Common myeloid progenitor, CD34-positive (primary cell): ENCODE results near the gene NAGK.
A peak's percentile ranks its signal among the peaks of the same experiment; 100 is the strongest.
"Not testable (repeated sequence)": the region's sequence is repeated elsewhere in the genome, so short reads cannot be mapped to it uniquely, and the experiment has no call there.

ENCODE experiments used
- CTCF ChIA-PET: fragments of 350-600 bp; sonication (Branson Sonifier 250); formaldehyde crosslinking; loops from one replicate; lab custom pipeline; 2021; ENCODE audit warnings: antibody characterized with exemption; lab: Charles Lee
- POLR2A ChIA-PET: fragments of 350-600 bp; sonication (Branson Sonifier 250); formaldehyde crosslinking; loops from one replicate; lab custom pipeline; 2021; ENCODE audit warnings: antibody characterized with exemption; lab: Charles Lee
- DNase-seq, 3 donors: peaks; one replicate each; pipeline versions ENCODE4 v3.0.0 to v3.0.0-alpha.2; 2013
- H3K27ac ChIP-seq, 2 experiments: 1 replicate in 1 of 2; 2 replicates in 1 of 2; pipeline ENCODE4 v1.7.0; 2013; ENCODE audit warnings: inconsistent platforms in 2 of 2, low read length in 2 of 2, mild to moderate bottlenecking in 2 of 2, low read depth in 1 of 2, moderate library complexity in 1 of 2; ENCODE audit not compliant: severe bottlenecking in 2 of 2, insufficient read depth in 1 of 2, poor library complexity in 1 of 2
- H3K27me3 ChIP-seq, 5 experiments: replicated peaks in 2 of 5; 1 replicate in 3 of 5; 2 replicates in 2 of 5; pipeline versions ENCODE4 v1.6.1 to v1.7.0; 2013; ENCODE audit warnings: low read length in 4 of 5, mild to moderate bottlenecking in 2 of 5, moderate library complexity in 2 of 5, inconsistent platforms in 1 of 5; ENCODE audit not compliant: insufficient read depth in 5 of 5, control insufficient read depth in 4 of 5
- H3K36me3 ChIP-seq, 4 experiments: 1 replicate in 2 of 4; 2 replicates in 2 of 4; pipeline versions ENCODE4 v1.6.1 to v1.7.0; 2013; ENCODE audit warnings: low read length in 3 of 4, control low read depth in 1 of 4, mild to moderate bottlenecking in 1 of 4; ENCODE audit not compliant: control insufficient read depth in 4 of 4, insufficient read depth in 4 of 4
- H3K4me1 ChIP-seq, 4 experiments: 1 replicate in 3 of 4; 2 replicates in 1 of 4; pipeline versions ENCODE4 v1.6.1 to v1.7.1; 2013; ENCODE audit warnings: low read length in 3 of 4, mild to moderate bottlenecking in 3 of 4, control low read depth in 1 of 4, inconsistent platforms in 1 of 4, moderate library complexity in 1 of 4; ENCODE audit not compliant: control insufficient read depth in 4 of 4, insufficient read depth in 4 of 4; ENCODE audit errors: control extremely low read depth in 1 of 4
- H3K4me3 ChIP-seq, 7 experiments: 1 replicate in 4 of 7; 2 replicates in 3 of 7; pipeline versions ENCODE4 v1.5.1 to v1.7.0; 2013; ENCODE audit warnings: mild to moderate bottlenecking in 7 of 7, low read length in 6 of 7, moderate library complexity in 6 of 7, inconsistent platforms in 2 of 7, low read depth in 2 of 7, control low read depth in 1 of 7; ENCODE audit not compliant: insufficient read depth in 4 of 7, control insufficient read depth in 1 of 7; ENCODE audit errors: extremely low read depth in 1 of 7
- H3K9me3 ChIP-seq, 5 experiments: 1 replicate in 4 of 5; 2 replicates in 1 of 5; pipeline versions ENCODE4 v1.6.1 to v1.7.1; 2013; ENCODE audit warnings: low read length in 4 of 5, mild to moderate bottlenecking in 2 of 5, inconsistent platforms in 1 of 5, low read depth in 1 of 5, moderate library complexity in 1 of 5; ENCODE audit not compliant: control insufficient read depth in 4 of 5, insufficient read depth in 2 of 5; ENCODE audit errors: control extremely low read depth in 1 of 5
- WGBS: methylation state at CpG from one replicate; pipeline ENCODE4 v1.1.5; 2013; ENCODE audit not compliant: insufficient coverage; 5-methylcytosine and 5-hydroxymethylcytosine counted together

NAGK gene

DNA sequence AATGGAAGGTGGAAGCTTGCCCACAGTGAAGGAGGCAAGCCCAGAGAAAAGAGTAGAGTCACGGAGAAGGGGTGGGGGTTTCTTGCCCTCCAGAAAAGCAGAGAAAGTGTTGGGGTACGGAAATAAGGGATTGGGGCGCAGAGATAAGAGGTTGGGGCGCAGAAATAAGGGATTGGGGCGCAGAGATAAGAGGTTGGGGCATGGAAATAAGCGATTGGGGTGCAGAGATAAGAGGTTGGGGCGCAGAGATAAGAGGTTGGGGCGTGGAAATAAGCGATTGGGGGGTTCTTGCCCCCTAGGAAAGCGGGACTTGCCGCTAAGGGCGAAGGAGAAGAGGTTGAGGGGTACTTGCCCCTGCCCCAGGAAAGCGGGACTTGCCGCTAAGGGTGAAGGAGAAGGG, 21.0 kb downstream of the NAGK start:
- CTCF ChIA-PET, H3K9me3 ChIP-seq, H3K27me3 ChIP-seq, H3K36me3 ChIP-seq, DNase-seq, POLR2A ChIA-PET, H3K4me1 ChIP-seq, H3K4me3 ChIP-seq, H3K27ac ChIP-seq: not testable (repeated sequence)
- 86% methylated on average over 9 of the region's 14 CpGs for WGBS

DNA sequence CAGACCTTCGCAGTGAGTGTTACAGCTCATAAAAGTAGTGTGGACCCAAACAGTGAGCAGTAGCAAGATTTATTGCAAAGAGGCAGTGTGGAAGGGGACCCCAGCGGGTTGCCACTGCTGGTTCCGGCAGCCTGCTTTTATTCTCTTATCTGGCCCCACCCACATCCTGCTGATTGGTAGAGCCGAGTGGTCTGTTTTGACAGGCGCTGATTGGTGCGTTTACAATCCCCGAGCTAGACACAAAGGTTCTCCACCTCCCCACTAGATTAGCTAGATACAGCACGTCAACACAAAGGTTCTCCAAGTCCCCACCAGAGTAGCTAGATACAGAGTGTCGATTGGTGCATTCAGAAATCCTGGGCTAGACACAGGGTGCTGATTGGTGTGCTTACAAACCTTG, 23.4 kb downstream of the NAGK start:
- H3K9me3 ChIP-seq, H3K4me1 ChIP-seq, DNase-seq, H3K36me3 ChIP-seq, POLR2A ChIA-PET, H3K27ac ChIP-seq, H3K4me3 ChIP-seq, H3K27me3 ChIP-seq: not testable (repeated sequence)
- CTCF ChIA-PET: interaction anchor here (1.0 to 1.7 kb wide), 4 partner anchors 8 to 39 kb away, joined by 3 to 6 read pairs (median 4); partner anchors contain the start of gene MPHOSPH10
- 94% methylated on average over 7 of the region's 9 CpGs for whole genome bisulfite sequencing

DNA sequence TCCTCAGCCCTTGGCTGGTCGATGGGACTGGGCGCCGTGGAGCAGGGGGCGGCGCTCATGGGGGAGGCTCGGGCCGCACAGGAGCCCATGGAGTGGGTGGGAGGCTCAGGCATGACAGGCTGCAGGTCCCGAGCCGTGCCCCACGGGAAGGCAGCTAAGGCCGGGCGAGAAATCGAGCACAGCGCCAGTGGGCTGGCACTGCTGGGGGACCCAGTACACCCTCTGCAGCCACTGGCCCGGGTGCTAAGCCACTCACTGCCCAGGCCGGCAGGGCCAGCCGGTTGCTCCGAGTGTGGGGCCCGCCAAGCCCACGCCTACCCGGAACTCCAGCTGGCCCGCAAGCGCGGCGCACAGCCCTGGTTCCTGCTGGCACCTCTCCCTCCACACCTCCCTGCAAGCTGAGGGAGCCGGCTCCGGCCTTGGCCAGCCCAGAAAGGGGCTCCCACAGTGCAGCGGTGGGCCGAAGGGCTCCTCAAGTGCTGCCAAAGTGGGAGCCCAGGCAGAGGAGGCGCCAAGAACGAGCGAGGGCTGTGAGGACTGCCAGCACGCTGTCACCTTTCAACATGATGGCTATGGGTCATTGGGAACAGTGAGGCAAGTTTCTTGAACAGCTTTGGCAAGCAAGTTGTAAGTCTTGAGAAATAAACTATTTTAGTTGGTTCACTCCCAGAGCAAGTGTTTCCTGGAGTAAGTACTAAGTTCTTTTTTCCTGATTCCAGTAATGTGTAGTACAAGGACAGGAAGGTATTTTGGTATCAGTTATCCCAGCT, 24.2 kb downstream of the NAGK start:
- H3K9me3 ChIP-seq, H3K27ac ChIP-seq, H3K27me3 ChIP-seq, DNase-seq, H3K4me3 ChIP-seq, POLR2A ChIA-PET, H3K4me1 ChIP-seq, H3K36me3 ChIP-seq: not testable (repeated sequence)
- WGBS: over 99% methylated on average over 26 of the region's 33 CpGs
- CTCF ChIA-PET: interaction anchor here (1.0 to 1.3 kb wide), 2 partner anchors 22 to 38 kb away, joined by 3 read pairs; partner anchors contain the start of gene MPHOSPH10

DNA sequence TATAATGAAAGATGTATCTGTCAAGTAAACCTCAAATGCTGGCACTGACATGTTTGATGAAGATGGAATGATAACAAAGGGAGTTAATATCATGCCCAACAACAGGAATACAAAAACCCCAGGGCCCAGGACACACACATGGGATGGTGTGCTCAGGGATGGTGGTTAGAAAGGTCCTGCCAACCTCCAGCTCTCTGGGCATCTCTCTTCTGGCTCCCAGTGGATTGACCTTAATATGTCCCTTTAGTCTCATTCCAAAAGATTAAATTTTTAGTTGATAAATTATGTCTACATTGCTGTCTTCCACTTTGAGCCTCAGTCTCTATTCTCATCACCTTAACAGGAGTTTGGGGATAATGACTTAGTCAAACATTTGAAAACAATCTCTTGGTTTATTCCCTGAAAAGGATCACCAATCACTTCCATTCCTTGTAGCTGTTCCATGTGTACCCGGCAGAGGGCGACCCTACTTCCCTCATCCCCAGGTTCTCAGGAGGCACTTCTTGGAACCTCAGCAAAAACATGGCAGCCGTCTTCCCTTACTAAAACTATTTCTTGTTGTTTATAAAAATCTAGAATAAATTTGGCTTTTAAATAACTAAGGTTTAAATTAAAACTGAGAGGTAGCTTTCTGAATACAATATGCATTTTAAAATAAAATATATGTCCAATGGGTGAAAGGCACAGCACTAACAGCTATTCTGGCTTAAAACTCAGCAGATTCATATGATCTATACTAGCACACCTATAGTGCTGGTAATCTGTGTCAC, 31.9 kb downstream of the NAGK start:
- POLR2A ChIA-PET: no interaction called here
- WGBS: no CpG with 5 or more reads among the region's 3 CpGs
- H3K9me3 ChIP-seq: peaks cover 0 to under 1% (median 0%) of the 10 kb centered on the region in 5 experiments
- no peak overlapping the region for H3K4me3 ChIP-seq
- H3K27me3 ChIP-seq: no peaks in the 10 kb centered on the region
- no peak overlapping the region for H3K27ac ChIP-seq
- peaks cover 0 to 11% (median 6%) of the 10 kb centered on the region in 4 experiments for H3K4me1 ChIP-seq
- DNase-seq: peak; percentile 56 to 68 (median 60)
- CTCF ChIA-PET: interaction anchor here (0.7 to 3.4 kb wide), 18 partner anchors 9 to 99 kb away, joined by 3 to 42 read pairs (median 4); partner anchors contain the start of genes MCEE, MPHOSPH10 and NAGK
- H3K36me3 ChIP-seq: no peaks in the 10 kb centered on the region

DNA sequence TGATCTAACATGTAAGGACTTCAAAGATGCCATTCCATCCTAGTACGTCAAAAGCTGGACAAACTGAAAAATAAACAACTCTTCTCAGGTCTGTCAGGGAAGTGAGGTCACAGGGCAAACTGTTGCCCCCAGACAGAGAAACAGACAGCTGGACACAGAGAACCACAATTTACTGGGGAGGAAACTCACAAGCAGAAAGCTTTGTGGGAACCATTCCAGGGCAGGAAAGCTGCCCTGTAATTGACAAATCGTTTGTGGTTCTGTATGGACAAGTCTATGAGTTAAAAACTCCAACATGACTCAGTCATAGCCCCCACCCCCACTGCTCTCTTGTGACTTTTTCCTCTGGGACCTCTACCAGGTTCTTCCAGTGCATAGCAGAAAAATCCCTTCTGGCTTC, 33.2 kb downstream of the NAGK start:
- POLR2A ChIA-PET: interaction anchor here (0.9 kb wide), 2 partner anchors 29 to 33 kb away, joined by 3 to 7 read pairs; partner anchors contain the start of gene NAGK
- CTCF ChIA-PET: interaction anchor here (1.0 to 3.4 kb wide), 6 partner anchors 8 to 100 kb away, joined by 3 to 42 read pairs (median 5); partner anchors contain the start of gene NAGK
- Histone ChIP-seq H3K9me3 (peaks cover 0 to 3% (median 0%) of the 10 kb centered on the region in 5 experiments), H3K27me3 (no peaks in the 10 kb centered on the region), H3K4me1 (peaks cover 0 to 11% (median 6%) of the 10 kb centered on the region in 4 experiments), H3K27ac (no peak overlapping the region), H3K4me3 (no peak overlapping the region), H3K36me3 (no peaks in the 10 kb centered on the region)
- 57% methylated on average over 1 of the region's 2 CpGs for WGBS
- DNase-seq: peak; percentile 11 to 57 (median 47)

DNA sequence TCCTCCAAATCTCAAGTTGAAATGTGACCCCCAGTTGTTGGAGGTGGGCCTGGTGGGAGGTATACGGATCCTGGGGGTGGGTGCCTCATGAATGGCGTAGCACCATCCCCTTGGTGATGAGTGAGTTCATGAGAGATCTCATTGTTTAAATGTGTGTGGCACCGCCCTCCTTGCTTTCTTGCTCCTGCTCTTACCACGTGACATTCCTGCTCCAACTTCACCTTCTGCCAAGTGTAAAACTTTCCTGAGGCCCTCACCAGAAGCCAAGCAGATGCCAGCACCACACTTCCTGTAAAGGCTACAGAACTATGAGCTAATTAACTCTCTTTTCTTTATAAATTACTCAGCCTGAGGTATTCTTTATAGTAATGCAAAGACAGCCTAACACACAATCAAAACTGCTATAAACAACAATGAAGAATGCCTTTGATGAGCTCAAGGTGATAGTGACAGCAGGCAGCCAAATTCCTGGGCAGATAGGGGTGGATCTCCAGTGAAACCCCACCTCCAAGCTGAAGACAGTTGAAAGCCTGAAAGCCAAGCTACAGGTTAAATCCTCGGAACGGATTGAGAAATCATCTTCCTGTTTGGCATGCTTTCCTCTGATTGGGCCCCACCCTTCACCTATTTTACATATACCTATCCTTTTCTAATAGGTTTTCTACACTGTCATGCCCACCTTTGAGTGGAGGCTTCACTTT, 34.7 kb downstream of the NAGK start:
- Histone ChIP-seq H3K27ac (no peak overlapping the region), H3K9me3 (peaks cover 0 to 3% (median 0%) of the 10 kb centered on the region in 5 experiments), H3K4me1 (peaks cover 0 to 11% (median 6%) of the 10 kb centered on the region in 4 experiments), H3K4me3 (no peak overlapping the region), H3K27me3 (no peaks in the 10 kb centered on the region), H3K36me3 (no peaks in the 10 kb centered on the region)
- ChIA-PET CTCF (interaction anchor here (1.1 to 1.8 kb wide), 3 partner anchors 12 to 87 kb away, joined by 3 to 6 read pairs (median 3); partner anchors contain the start of gene MCEE), POLR2A (no interaction called here)
- 84% methylated on average over 5 of the region's 6 CpGs for WGBS
- DNase-seq: no peak
